Suprapubic skin (tissue), 3 donors: Measurements from ENCODE around the gene LRRTM3.

ENCODE experiments used
- POLR2A ChIP-seq, 2 donors: fragments of 450-650 bp; IDR thresholded peaks; one replicate each; pipeline ENCODE4 v1.6.1; 2017; ENCODE audit warnings: antibody characterized with exemption in 2 of 2, mild to moderate bottlenecking in 2 of 2, moderate library complexity in 2 of 2
- TF ChIP-seq, protein P1 (sequence below), 2 donors: fragments of 200-600 bp in 1 of 2; fragments of 450-650 bp in 1 of 2; sonication (generic) in 1 of 2; IDR thresholded peaks; one replicate each; pipeline ENCODE4 v1.5.1; 2016 to 2019; ENCODE audit warnings: antibody characterized with exemption in 2 of 2, mild to moderate bottlenecking in 1 of 2, moderate library complexity in 1 of 2

DNA sequence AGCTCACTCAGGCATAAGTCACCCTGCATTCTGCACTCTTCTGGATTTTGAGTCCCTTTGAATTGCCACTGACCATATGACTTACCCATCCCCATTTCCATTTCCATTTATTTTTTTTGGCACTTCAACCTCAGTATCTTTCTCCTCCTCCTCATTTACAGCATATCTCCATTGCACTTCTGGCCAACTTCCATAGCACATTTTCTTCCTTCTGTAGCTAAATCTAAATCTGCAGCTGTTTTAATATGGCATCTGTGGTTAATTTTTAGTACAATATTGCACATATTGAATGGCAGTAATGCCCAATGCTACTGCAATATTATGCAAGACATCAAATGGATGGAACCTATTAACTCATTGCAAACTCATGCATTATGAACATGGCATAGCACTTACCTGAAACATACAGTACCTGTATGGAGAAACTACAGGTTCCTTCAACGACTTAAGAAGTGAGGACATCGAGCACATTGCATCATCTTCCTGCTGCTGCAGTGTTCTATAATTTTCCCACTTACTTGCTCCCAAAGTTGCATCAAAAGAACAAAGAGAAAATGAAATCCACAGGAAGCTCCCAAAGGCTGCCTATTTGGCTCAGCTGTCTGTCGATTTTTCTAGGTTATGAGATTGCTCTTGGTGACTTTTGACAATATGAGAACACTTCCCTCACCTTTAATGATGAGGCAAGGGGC is 55.7 kb downstream of the LRRTM3 start:
- TF ChIP-seq, protein P1, sequence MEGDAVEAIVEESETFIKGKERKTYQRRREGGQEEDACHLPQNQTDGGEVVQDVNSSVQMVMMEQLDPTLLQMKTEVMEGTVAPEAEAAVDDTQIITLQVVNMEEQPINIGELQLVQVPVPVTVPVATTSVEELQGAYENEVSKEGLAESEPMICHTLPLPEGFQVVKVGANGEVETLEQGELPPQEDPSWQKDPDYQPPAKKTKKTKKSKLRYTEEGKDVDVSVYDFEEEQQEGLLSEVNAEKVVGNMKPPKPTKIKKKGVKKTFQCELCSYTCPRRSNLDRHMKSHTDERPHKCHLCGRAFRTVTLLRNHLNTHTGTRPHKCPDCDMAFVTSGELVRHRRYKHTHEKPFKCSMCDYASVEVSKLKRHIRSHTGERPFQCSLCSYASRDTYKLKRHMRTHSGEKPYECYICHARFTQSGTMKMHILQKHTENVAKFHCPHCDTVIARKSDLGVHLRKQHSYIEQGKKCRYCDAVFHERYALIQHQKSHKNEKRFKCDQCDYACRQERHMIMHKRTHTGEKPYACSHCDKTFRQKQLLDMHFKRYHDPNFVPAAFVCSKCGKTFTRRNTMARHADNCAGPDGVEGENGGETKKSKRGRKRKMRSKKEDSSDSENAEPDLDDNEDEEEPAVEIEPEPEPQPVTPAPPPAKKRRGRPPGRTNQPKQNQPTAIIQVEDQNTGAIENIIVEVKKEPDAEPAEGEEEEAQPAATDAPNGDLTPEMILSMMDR (IDR thresholded peaks at IDR 0.05), result no peak
- TF ChIP-seq POLR2A (IDR thresholded peaks at IDR 0.05), result no peak
